Measurements from ENCODE around the gene FASN.

The FASN gene

GRCh38 chr17:82081546-82081945, 16.5 kb downstream of the FASN start:
- Histone ChIP-seq H3K36me3 (ENCODE audit: insufficient read depth, low read length) (peaks cover 78% of the 10 kb centered on the region; the same call in 1 of the 2 replicates), H3K4me1 (ENCODE audit: insufficient read depth, low read length, poor library complexity, severe bottlenecking) (no peaks in the 10 kb centered on the region), H3K9ac (ENCODE audit: low read depth, low read length, poor library complexity, severe bottlenecking) (no peak overlapping the region), H3K9me3 (ENCODE audit: insufficient read depth, low read depth, low read length) (no peaks in the 10 kb centered on the region), H3F3A (ENCODE audit: low read depth) (no peaks in the 10 kb centered on the region), H3K27me3 (ENCODE audit: insufficient read depth, low read length, poor library complexity, severe bottlenecking) (no peaks in the 10 kb centered on the region), H4K20me1 (ENCODE audit: insufficient read depth, low read length, poor library complexity, severe bottlenecking) (peaks cover 9% of the 10 kb centered on the region), H3K4me2 (ENCODE audit: low read depth, low read length, poor library complexity, severe bottlenecking) (no peak overlapping the region), H2AFZ (ENCODE audit: low read length) (no peak overlapping the region), H3K9me2 (replicated peaks; ENCODE audit: low read depth, low read length) (no peaks in the 10 kb centered on the region), H3K4me3 (ENCODE audit: low read length, poor library complexity, severe bottlenecking) (no peak overlapping the region), H3K79me2 (ENCODE audit: insufficient read depth, low read length) (no peaks in the 10 kb centered on the region)
- TF ChIP-seq EZH2phosphoT487 (IDR thresholded peaks at IDR 0.05; ENCODE audit: borderline replicate concordance) (no peak), CTCF (conservative IDR thresholded peaks at IDR 0.05; ENCODE audit: low read length) (no peak)

- Histone ChIP-seq H3K9me3 (ENCODE audit: insufficient read depth, low read depth, low read length) (no peaks in the 10 kb centered on the region), H3K27me3 (ENCODE audit: insufficient read depth, low read length, poor library complexity, severe bottlenecking) (no peaks in the 10 kb centered on the region), H4K20me1 (ENCODE audit: insufficient read depth, low read length, poor library complexity, severe bottlenecking) (peaks cover 7% of the 10 kb centered on the region), H3K9ac (ENCODE audit: low read depth, low read length, poor library complexity, severe bottlenecking) (no peak overlapping the region), H2AFZ (ENCODE audit: low read length) (no peak overlapping the region), H3F3A (ENCODE audit: low read depth) (no peaks in the 10 kb centered on the region), H3K4me1 (ENCODE audit: insufficient read depth, low read length, poor library complexity, severe bottlenecking) (no peaks in the 10 kb centered on the region), H3K9me2 (replicated peaks; ENCODE audit: low read depth, low read length) (no peaks in the 10 kb centered on the region), H3K4me2 (ENCODE audit: low read depth, low read length, poor library complexity, severe bottlenecking) (no peak overlapping the region), H3K79me2 (ENCODE audit: insufficient read depth, low read length) (no peaks in the 10 kb centered on the region), H3K4me3 (ENCODE audit: low read length, poor library complexity, severe bottlenecking) (no peak overlapping the region), H3K36me3 (ENCODE audit: insufficient read depth, low read length) (peaks cover 72% of the 10 kb centered on the region; the same call in 1 of the 2 replicates)
- TF ChIP-seq CTCF (conservative IDR thresholded peaks at IDR 0.05; ENCODE audit: low read length) (no peak), EZH2phosphoT487 (IDR thresholded peaks at IDR 0.05; ENCODE audit: borderline replicate concordance) (no peak)
Observed at GRCh38 chr17:82080789-82081464, 17.1 kb downstream of the FASN start.

GRCh38 chr17:82080048-82080788, 17.8 kb downstream of the FASN start:
- no peaks in the 10 kb centered on the region for H3K27me3 ChIP-seq (ENCODE audit: insufficient read depth, low read length, poor library complexity, severe bottlenecking)
- H3K36me3 ChIP-seq (ENCODE audit: insufficient read depth, low read length), result peaks cover 65% of the 10 kb centered on the region; the same call in 1 of the 2 replicates
- no peaks in the 10 kb centered on the region for H3K4me1 ChIP-seq (ENCODE audit: insufficient read depth, low read length, poor library complexity, severe bottlenecking)
- no peak overlapping the region for H3K9ac ChIP-seq (ENCODE audit: low read depth, low read length, poor library complexity, severe bottlenecking)
- no peak overlapping the region for H3K4me3 ChIP-seq (ENCODE audit: low read length, poor library complexity, severe bottlenecking)
- no peaks in the 10 kb centered on the region for H3K9me3 ChIP-seq (ENCODE audit: insufficient read depth, low read depth, low read length)
- H3F3A ChIP-seq (ENCODE audit: low read depth), result no peaks in the 10 kb centered on the region
- no peaks in the 10 kb centered on the region for H3K79me2 ChIP-seq (ENCODE audit: insufficient read depth, low read length)
- H3K4me2 ChIP-seq (ENCODE audit: low read depth, low read length, poor library complexity, severe bottlenecking), result no peak overlapping the region
- H4K20me1 ChIP-seq (ENCODE audit: insufficient read depth, low read length, poor library complexity, severe bottlenecking), result peaks cover 4% of the 10 kb centered on the region
- no peak overlapping the region for H2AFZ ChIP-seq (ENCODE audit: low read length)
- no peak for TF ChIP-seq CTCF (conservative IDR thresholded peaks at IDR 0.05; ENCODE audit: low read length)
- no peak for TF ChIP-seq EZH2phosphoT487 (IDR thresholded peaks at IDR 0.05; ENCODE audit: borderline replicate concordance)
- H3K9me2 ChIP-seq (replicated peaks; ENCODE audit: low read depth, low read length), result no peaks in the 10 kb centered on the region
